Measurements from ENCODE around the gene PDCD1.

Gene PDCD1

GRCh38 chr2:241846406-241846805, 12.3 kb downstream of the PDCD1 start:
- TF ChIP-seq CTCF (conservative IDR thresholded peaks at IDR 0.05; ENCODE audit: control insufficient read depth, insufficient read depth, low read depth, low read length) = no peak
- DNase-seq (ENCODE audit: low read depth) = no peak

DNA sequence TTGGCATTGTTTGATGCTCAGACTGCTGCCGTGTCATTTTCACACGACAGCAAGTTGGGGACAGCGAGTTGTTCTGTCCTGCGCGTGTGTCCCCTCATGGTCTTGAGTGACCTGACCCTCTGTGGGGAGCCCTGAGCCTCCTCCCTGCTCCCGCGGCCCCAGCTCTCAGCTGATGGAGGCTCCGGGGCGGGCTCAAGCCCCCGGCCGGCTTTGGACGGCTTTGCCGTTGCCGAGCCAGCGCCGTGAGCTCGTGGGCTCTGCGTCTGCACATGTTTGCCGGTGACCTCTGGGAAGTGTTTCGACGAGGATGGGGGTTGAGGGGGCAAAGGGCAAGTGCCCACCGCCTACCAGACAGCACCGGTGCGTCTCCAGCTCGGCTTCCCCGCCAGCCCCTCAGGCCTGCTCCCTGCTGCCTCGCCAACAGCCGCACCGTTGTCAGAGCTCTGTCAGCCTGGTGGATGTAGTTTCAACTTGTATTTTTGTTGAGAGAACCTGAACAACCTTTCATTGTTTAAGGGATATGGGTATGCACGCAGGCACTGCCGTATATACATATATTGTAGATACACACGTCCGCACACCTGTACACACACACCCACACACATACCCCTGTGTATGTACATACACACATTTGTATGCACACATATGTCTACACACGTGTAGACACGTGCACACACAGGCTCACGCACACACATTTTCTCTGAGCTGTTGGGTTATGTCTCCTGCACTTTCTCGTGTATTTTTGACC, 13.7 kb downstream of the PDCD1 start:
- TF ChIP-seq CTCF (conservative IDR thresholded peaks at IDR 0.05; ENCODE audit: control insufficient read depth, insufficient read depth, low read depth, low read length) = no peak
- DNase-seq (ENCODE audit: low read depth) = no peak
- no peak overlapping the region for H3K4me3 ChIP-seq (ENCODE audit: control insufficient read depth, low read depth, low read length)

More at GRCh38 chr2:241846406-241846805, 12.3 kb downstream of the PDCD1 start:
- H3K4me3 ChIP-seq (ENCODE audit: control insufficient read depth, low read depth, low read length) = no peak overlapping the region

DNA sequence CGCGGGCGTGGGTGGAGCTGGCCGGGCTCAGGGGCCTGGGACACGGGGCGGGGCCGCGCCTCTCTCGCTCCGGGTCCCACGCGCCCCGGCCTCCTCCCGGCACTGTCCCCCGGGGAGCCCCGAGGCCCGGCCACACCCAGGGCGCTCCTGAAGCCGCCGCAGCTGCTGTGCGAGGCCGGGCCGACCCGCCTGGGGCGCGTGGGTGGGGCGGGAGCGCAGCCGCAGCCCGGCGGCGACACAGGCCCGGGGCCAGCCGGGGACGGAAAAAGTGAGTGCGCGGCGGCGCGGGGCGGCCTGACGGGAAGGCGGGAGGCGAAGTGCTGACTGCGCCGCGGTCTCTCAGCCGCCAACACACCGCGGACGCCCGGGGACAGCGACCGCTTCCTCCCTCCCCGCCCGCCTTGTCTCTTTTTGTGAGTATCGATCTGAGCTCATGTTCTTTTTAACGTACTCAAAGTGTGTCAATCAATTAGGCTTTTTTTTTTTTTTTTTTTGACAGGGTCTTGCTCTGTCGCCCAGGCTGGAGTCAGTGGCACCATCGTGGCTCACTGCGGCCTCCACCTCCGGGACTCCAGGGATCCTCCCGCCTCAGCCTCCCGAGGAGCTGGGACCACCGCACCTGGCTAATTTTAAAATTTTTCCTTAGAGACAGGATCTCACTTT, 14.5 kb downstream of the PDCD1 start:
- no peak overlapping the region for H3K4me3 ChIP-seq (ENCODE audit: control insufficient read depth, low read depth, low read length)
- DNase-seq (ENCODE audit: low read depth) = peak; percentile 23
- TF ChIP-seq CTCF (conservative IDR thresholded peaks at IDR 0.05; ENCODE audit: control insufficient read depth, insufficient read depth, low read depth, low read length) = no peak

GRCh38 chr2:241843321-241844065, 15.2 kb downstream of the PDCD1 start:
- no peak for TF ChIP-seq CTCF (conservative IDR thresholded peaks at IDR 0.05; ENCODE audit: control insufficient read depth, insufficient read depth, low read depth, low read length)
- H3K4me3 ChIP-seq (ENCODE audit: control insufficient read depth, low read depth, low read length) = no peak overlapping the region

GRCh38 chr2:241842620-241843211, 16.0 kb downstream of the PDCD1 start:
- H3K4me3 ChIP-seq (ENCODE audit: control insufficient read depth, low read depth, low read length) = no peak overlapping the region
- TF ChIP-seq CTCF (conservative IDR thresholded peaks at IDR 0.05; ENCODE audit: control insufficient read depth, insufficient read depth, low read depth, low read length) = no peak
- no peak for DNase-seq (ENCODE audit: low read depth)

More at GRCh38 chr2:241843321-241844065, 15.2 kb downstream of the PDCD1 start:
- DNase-seq (ENCODE audit: low read depth) = no peak

GRCh38 chr2:241842067-241842415, 16.7 kb downstream of the PDCD1 start:
- no peak for TF ChIP-seq CTCF (conservative IDR thresholded peaks at IDR 0.05; ENCODE audit: control insufficient read depth, insufficient read depth, low read depth, low read length)
- H3K4me3 ChIP-seq (ENCODE audit: control insufficient read depth, low read depth, low read length) = no peak overlapping the region
- DNase-seq (ENCODE audit: low read depth) = no peak

Measured in fibroblast of mammary gland (primary cell).